SK-MEL-5 (cell line): ENCODE measurements around the gene MAN1B1. TPM values are rescaled to one million over a fixed set of nuclear protein-coding genes. Genes with fewer than 3 reads are reported as not detected.

Source experiments
- DNase-seq: peaks from one replicate; pipeline ENCODE4 v3.0.0-alpha.2; 2016; ENCODE audit warnings: low read depth, low spot score
- in situ Hi-C: cut with HindIII; loops from 2 replicates; pipeline ENCODE4 v1.10.0; 2016; ENCODE audit warnings: low sequenced_read_pairs, high pct_unique_total_duplicates, low pct_unique_long_range_greater_than_20kb
- total RNA-seq: library from RNA; depleted of rRNA; stranded (reverse); fragments of >200 nt; shearing (Covaris generic); gene quantifications from 2 replicates; pipeline ENCODE4 v1.2.3, GENCODE V29; 2014

The MAN1B1 gene
- total RNA-seq, 1 experiment from 2014 or later, result 84.8 TPM

DNA sequence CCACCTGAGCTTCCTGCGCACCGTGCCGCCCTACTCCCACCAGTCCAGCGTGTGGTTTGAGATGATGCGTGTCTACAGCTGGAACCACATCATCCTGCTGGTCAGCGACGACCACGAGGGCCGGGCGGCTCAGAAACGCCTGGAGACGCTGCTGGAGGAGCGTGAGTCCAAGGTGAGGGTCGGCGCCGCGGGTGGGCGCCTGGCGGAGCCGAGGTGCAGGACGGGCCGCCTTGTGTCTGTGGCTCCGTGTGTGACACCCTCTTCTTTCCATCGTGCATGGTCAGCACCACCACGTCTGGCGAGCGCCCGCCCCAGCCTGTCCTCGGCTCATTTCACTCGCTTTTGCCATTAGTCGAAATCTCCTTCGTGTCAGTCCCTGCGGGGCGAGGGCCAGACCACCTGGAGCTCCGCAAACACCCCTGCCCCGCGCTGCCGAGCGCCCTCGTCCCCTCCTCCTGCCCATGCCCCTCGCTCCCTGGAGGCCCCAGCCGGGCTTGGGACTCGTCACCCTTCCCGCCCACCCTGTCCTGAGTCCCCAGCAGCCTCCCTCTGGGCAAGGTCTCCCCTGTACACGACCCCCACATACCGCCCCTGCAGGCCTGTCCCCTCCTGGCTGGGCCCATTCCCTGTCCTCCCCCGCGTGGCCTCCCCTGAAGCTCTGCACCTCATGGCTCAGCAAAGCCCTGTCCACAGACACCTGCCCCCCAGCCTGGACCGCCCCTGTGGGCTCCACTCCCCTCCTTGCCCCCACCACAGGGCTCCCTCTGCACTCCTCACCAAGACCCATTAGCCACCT, 59.1 kb downstream of the MAN1B1 start:
- in situ Hi-C loops, result no loop called here
- DNase-seq, result no peak

DNA sequence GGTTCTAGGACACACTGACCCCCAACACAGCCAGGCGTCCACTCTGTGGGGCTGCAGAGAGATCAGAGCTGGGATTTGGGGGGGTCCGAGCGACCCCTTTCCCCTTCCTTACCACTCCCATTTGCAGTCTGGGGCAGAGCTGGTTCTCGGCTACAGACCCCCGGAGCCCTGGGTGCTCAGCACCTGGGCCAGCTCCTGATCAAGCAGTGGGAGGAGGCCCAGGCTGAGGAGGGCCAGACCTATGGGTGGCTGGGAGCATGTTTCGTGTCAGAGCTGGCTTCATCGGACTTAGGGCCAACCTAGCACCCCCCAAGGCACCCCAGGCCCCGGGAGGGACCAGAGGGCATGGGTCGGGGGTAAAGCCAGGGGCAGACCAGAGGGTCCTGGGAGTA, 59.7 kb downstream of the MAN1B1 start:
- in situ Hi-C loops, result no loop called here
- DNase-seq, result no peak

DNA sequence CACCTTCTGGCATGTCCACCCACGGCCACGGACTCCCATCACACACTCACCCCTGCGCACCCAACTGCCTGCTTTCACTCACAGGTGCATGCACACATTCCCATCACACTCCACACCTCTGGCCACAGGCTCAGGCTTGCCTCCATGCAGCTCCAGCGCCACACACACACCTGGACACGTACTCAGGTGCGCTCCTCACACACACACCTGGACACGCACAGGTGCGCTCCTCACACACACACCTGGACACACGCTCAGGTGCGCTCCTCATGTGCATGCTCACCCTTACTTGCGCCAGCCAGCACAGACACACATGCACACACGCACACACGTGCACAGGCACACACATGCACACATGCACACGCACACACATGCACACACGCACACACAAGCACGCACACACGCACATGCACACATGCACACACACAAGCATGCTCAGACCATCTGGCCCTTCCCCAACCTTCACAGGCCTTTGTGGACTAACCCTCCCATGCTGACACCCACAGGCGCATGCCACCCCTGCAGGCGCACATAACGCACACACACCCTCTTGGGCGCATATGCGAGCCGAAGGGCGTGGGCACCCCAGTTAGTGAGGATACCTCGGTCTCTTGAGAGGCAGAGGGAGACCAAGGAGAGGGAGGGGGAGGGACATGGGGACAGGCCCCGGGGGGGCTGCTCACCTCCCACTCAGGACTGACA, 60.5 kb downstream of the MAN1B1 start:
- in situ Hi-C loops, result no loop called here
- no peak for DNase-seq

DNA sequence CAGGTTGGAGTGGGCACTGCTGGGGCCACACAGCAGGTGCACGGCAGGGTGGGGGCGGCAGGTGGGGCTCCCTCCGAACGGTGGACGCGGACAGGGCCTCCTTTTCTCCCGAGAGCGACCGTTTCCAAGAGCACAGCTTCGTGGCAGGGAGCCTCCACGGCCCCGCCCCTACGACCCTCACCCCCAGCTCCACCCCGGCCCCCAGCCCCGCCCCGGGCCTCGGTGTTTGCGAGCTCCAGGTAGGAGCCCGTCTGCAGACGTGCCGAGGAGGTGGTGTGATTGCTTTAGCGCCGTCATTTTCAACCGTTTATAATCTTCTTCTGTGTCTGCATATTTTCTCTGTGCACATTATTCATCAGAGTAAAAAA, 61.0 kb downstream of the MAN1B1 start:
- in situ Hi-C loops, result no loop called here
- DNase-seq, result no peak

DNA sequence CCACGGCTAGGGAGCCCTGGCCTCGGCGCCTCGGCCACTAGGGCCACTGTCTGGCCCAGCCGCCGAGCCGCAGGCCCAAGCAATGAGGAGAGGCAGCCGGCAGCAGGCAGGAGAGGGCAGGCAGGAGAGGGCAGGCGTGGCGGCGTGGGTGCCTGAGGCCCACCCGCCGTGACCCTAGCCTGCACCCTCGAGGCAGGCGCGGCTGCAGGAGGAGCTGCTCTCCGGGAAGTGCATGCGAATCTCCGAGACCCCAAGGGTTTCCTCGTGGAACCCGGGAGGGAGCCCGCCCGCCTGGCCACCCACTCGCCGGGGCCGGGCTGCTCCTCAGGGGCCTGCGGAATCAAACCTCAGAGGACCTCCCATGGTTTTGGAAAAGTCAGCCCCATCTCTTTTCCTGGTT, 61.5 kb downstream of the MAN1B1 start:
- DNase-seq, result no peak
- in situ Hi-C loops, result no loop called here

DNA sequence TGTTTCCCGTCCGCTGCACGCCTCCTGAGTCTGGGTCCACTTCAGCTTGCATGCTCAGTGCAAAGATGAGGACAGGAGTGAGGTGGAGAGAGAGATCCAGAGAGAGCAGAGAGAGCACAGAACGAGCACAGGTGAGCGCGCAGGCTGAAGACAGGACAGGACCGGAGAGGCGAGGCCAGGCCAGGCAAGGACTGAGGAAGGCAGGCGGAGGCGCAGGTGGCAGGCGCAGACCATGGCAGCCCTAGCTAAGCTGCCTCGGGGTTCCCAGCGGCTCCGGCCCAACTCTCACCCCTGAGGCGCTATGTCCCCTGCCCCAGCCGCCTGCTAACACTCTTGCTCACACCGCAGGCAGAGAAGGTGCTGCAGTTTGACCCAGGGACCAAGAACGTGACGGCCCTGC, 61.9 kb downstream of the MAN1B1 start:
- in situ Hi-C loops, result no loop called here
- DNase-seq, result no peak

DNA sequence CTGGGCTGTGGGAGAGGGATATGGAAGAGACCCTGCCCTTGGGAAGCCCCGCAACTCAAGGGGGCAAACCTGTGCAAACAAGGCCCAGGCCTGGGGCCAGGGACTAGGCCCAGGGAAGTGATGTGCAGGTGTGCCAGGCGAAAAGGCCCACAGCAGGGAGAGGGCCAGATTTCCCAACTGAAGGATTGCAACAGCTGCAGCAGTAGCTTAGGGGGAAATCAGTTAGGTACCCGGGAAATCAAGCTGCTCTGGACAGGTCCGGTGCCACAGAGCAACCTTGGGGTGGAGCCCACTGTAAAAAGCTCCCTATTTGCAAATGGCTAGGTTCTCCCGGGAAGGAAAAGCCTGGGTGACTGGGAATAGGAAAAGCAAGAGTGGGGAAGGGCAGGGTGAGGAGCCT, 62.6 kb downstream of the MAN1B1 start:
- in situ Hi-C loops, result no loop called here
- no peak for DNase-seq

DNA sequence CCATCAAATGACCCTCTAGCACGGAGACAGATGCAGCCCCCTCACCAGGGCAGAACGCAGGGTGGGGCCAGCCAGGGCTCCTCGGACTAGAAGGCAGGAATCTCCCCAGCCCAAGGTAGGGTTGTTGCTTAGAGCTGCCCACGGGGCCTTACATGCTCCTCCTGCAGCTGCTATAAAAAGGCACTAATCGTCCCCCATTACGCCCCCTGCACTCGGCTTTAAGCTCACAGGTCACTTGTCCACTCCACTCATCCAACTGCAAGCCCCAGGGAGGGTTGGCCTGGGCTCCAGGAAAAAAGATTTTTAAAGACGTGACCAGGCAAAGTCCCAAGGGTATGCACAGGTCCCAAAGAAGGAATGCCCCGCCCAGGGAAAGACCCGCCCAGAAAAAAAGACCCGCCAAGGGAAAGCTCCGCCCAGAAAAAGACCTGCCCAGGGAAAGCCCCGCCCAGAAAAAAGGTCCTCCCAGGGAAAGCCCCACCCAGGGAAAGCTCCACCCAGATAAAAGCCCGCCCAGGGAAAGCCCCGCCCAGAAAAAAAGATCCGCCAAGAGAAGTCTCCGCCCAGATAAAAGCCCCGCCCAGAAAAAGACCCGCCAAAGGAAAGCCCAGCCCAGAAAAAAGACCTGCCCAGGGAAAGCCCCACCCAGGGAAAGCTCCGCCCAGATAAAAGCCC, 63.3 kb downstream of the MAN1B1 start:
- in situ Hi-C loops, result no loop called here
- DNase-seq, result peak; percentile 60

DNA sequence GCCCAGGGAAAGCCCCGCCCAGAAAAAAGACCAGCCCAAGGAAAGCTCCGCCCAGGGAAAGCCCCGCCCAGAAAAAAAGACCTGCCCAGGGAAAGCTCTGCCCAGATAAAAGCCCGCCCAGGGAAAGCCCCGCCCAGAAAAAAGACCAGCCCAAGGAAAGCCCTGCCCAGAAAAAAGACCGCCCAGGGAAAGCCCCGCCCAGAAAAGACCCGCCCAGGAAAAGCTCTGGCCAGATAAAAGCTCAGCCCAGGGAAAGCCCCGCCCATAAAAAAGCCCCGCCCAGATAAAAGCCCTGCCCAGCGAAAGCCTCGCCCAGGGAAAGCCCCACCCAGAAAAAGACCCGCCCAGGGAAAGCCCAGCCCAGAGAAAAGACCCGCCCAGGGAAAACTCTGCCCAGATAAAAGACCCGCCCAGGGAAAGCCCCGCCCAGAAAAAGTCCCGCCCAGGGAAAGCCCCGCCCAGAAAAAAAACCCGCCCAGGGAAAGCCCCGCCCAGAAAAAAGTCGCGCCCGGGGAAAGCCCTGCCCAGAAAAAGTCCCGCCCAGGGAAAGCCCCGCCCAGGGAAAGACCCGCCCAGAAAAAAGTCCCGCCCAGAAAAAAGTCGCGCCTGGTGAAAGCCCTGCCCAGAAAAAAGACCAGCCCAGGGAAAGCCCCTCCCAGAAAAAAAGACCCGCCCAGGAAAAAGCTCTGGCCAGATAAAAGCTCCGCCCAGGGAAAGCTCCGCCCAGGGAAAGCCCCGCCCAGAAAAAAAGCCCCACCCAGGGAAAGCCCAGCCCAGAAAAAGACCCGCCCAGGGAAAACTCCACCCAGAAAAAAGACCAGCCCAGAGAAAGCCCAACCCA, 64.1 kb downstream of the MAN1B1 start:
- in situ Hi-C loops, result no loop called here
- DNase-seq, result peak; percentile 79

DNA sequence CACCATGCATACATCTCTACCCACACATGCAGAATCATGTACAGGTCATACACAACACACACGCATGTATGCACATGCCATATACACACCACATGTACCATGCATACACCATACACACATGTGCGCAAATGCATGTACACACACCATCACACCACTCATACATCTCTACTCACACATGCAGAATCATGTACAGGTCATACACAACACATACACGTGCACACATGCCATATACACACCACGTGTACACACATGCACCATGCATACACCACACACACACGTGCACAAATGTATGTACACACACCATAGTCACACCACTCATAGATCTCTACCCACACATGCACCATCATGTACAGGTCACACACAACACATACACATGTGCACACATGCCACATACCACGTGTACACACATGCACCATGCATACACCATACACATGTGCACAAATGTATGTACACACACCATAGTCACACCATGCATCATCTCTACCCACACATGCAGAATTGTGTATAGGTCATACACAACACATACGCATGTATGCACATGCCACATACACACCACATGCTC, 66.1 kb downstream of the MAN1B1 start:
- no peak for DNase-seq
- in situ Hi-C loops, result no loop called here

DNA sequence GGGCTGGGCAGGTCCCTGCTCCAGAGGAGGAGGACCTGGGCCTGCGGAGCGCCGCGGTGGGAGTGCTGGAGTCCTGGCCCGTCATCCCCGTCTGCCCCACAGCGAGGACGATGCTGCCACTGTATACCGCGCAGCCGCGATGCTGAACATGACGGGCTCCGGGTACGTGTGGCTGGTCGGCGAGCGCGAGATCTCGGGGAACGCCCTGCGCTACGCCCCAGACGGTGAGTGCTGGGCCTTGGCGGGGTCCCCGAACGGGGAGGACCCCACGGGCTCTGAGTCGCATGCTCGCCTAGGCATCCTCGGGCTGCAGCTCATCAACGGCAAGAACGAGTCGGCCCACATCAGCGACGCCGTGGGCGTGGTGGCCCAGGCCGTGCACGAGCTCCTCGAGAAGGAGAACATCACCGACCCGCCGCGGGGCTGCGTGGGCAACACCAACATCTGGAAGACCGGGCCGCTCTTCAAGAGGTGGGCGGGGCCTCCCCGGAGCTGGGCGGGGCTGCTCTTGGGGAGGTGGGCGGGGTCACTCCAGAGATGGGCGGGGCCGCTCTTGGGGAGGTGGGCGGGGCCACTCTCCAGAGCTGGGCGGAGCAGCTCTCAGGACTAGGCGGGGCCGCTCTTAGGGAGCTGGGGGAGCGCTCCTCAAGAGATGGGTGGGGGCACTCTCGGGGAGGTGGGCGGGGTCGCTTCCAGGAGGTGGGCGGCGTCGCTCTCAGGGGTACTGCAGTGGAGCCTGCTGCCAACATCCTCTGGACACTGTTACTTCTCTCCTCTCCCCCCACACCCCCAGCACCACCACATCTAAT, 70.0 kb downstream of the MAN1B1 start:
- peak; percentile 44 for DNase-seq
- in situ Hi-C loops, result no loop called here

DNA sequence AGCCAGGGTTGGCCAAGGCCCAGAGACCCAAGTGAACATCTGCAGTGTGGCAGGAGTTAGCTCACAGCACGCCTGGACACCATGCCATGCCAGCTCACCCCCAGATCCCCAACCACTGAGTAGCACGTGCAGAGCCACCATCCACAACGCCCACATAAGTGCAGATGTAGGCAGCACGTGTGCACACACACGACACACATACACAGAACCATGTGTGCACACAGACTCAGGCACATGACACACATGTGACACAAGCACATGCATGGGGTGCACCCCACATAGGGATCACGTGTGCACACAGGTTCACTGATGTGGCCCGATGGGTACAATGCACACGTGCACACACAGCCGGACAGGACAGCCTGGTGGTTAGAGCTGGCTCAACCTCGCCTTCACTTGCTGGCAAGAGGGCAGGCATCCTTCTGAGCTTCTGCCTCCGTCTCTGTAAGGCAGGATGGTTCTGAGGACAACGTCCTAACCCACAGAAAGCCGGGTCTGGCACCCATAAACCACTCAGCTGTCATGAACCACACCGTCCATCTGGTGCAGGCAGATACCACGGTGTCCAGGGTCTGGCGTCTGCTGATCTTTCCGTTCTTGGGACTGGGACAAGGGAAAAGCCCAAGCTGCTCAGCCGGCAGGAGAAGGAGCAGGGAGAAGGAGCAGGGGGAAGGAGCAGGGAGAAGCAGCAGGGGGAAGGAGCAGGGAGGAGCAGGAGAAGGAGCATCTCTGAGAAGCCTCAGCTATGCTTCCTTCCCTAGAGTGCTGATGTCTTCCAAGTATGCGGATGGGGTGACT, 71.0 kb downstream of the MAN1B1 start:
- in situ Hi-C loops, result no loop called here
- DNase-seq, result no peak

DNA sequence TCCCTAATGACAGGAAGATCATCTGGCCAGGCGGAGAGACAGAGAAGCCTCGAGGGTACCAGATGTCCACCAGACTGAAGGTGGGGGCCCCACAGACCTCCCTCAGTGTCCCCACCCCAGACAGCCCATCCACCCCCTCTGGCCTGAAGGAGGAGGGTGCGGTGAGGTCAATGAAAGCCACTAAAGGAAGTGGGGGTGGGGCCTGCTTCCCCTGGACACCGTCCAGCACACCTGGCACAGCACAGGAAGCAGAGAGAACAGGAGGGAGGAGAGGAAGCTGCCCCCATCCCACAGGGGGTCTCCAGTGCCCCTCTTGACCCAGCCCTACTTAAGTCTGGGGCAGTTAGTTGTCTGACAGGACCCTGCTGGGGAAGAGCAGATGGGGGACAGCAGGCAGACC, 71.8 kb downstream of the MAN1B1 start:
- in situ Hi-C loops, result no loop called here
- no peak for DNase-seq
